HEK293 (cell line): ENCODE measurements around the gene PDK2.

Source experiments
- CTCF ChIA-PET: fragments of 350-600 bp; formaldehyde crosslinking; extraction: SDS; loops from one replicate; lab custom pipeline; 2021; ENCODE audit warnings: antibody characterized with exemption; lab: Yijun Ruan, JAX
- POLR2A ChIA-PET: fragments of 300-600 bp; formaldehyde crosslinking; extraction: SDS; loops from one replicate; lab custom pipeline; 2020; ENCODE audit warnings: antibody characterized with exemption, inconsistent platforms; lab: Yijun Ruan, JAX
- H3K27ac ChIP-seq: fragments of 200-500 bp; sonication (Bioruptor generic); 2 replicates; pipeline ENCODE4 v1.5.1; 2014; ENCODE audit warnings: low read depth, low read length, control low read depth, inconsistent platforms; ENCODE audit errors: extremely low read depth
- H3K36me3 ChIP-seq, 2 experiments: fragments of 200-500 bp in 1 of 2; sonication (Bioruptor generic) in 1 of 2; 1 replicate in 1 of 2; 2 replicates in 1 of 2; pipeline ENCODE4 v1.5.1; 2014 to 2017; ENCODE audit warnings: inconsistent platforms in 2 of 2, low read length in 2 of 2; ENCODE audit not compliant: control insufficient read depth in 2 of 2, insufficient read depth in 1 of 2
- H3K4me1 ChIP-seq: fragments of 200-500 bp; sonication (Bioruptor generic); 2 replicates; pipeline ENCODE4 v1.5.1; 2014; ENCODE audit warnings: mild to moderate bottlenecking, low read length, inconsistent platforms; ENCODE audit not compliant: control insufficient read depth, insufficient read depth
- H3K4me3 ChIP-seq: 2 replicates; pipeline ENCODE4 v1.5.1; 2011; ENCODE audit warnings: low read depth, mild to moderate bottlenecking, control low read depth, low read length, moderate library complexity
- H3K9me3 ChIP-seq: fragments of 200-500 bp; sonication (Bioruptor generic); 2 replicates; pipeline ENCODE4 v1.5.1; 2014; ENCODE audit warnings: low read depth, low read length, inconsistent platforms; ENCODE audit not compliant: control insufficient read depth, insufficient read depth
- FEZF1 ChIP-seq: fragments of 450-650 bp; formaldehyde crosslinking; IDR thresholded peaks from 2 replicates; pipeline ENCODE4 v1.5.1; 2016; ENCODE audit warnings: missing biosample characterization, missing genetic modification characterization
- GLIS1 ChIP-seq: fragments of 450-650 bp; formaldehyde crosslinking; IDR thresholded peaks from 2 replicates; pipeline ENCODE4 v1.5.1; 2016; ENCODE audit warnings: missing biosample characterization, missing genetic modification characterization
- KLF1 ChIP-seq: fragments of 450-650 bp; formaldehyde crosslinking; IDR thresholded peaks from 2 replicates; pipeline ENCODE4 v1.5.1; 2016; ENCODE audit warnings: missing biosample characterization, missing genetic modification characterization
- MYNN ChIP-seq: fragments of 450-650 bp; formaldehyde crosslinking; IDR thresholded peaks from 2 replicates; pipeline ENCODE4 v1.5.1; 2016; ENCODE audit warnings: missing biosample characterization, missing genetic modification characterization, borderline replicate concordance
- OSR2 ChIP-seq: fragments of 450-650 bp; formaldehyde crosslinking; IDR thresholded peaks from 2 replicates; pipeline ENCODE4 v1.5.1; 2016; ENCODE audit warnings: missing biosample characterization, missing genetic modification characterization
- PBX3 ChIP-seq: sonication (generic); formaldehyde crosslinking; IDR thresholded peaks from 2 replicates; pipeline ENCODE4 v1.8.1; 2022; ENCODE audit warnings: mild to moderate bottlenecking, moderate library complexity, missing genetic modification reagents
- PRDM4 ChIP-seq: fragments of 450-650 bp; formaldehyde crosslinking; IDR thresholded peaks from 2 replicates; pipeline ENCODE4 v1.5.1; 2017; ENCODE audit warnings: missing biosample characterization, missing genetic modification characterization
- TRIM28 ChIP-seq: IDR thresholded peaks from 2 replicates; pipeline ENCODE4 v1.6.1; 2011; ENCODE audit warnings: low read length, control low read depth, borderline replicate concordance
- ZEB2 ChIP-seq: fragments of 450-650 bp; formaldehyde crosslinking; IDR thresholded peaks from 2 replicates; pipeline ENCODE4 v1.5.1; 2016; ENCODE audit warnings: missing biosample characterization, missing genetic modification characterization
- ZFP41 ChIP-seq: fragments of 450-650 bp; formaldehyde crosslinking; IDR thresholded peaks from 2 replicates; pipeline ENCODE4 v1.5.1; 2016; ENCODE audit warnings: missing biosample characterization, missing genetic modification characterization, borderline replicate concordance
- ZNF121 ChIP-seq: fragments of 450-650 bp; formaldehyde crosslinking; IDR thresholded peaks from 2 replicates; pipeline ENCODE4 v1.5.1; 2016; ENCODE audit warnings: missing biosample characterization, missing genetic modification characterization
- ZNF138 ChIP-seq: fragments of 450-650 bp; formaldehyde crosslinking; IDR thresholded peaks from 2 replicates; pipeline ENCODE4 v1.5.1; 2016; ENCODE audit warnings: missing biosample characterization, missing genetic modification characterization, borderline replicate concordance
- ZNF146 ChIP-seq: fragments of 450-650 bp; formaldehyde crosslinking; IDR thresholded peaks from 2 replicates; pipeline ENCODE4 v1.5.1; 2016; ENCODE audit warnings: missing biosample characterization, missing genetic modification characterization
- ZNF19 ChIP-seq: fragments of 450-650 bp; formaldehyde crosslinking; IDR thresholded peaks from 2 replicates; pipeline ENCODE4; 2016; ENCODE audit warnings: missing biosample characterization, missing genetic modification characterization, low read depth
- ZNF266 ChIP-seq: fragments of 450-650 bp; formaldehyde crosslinking; IDR thresholded peaks from 2 replicates; pipeline ENCODE4 v1.5.1; 2016; ENCODE audit warnings: missing biosample characterization, missing genetic modification characterization, low read depth
- ZNF350 ChIP-seq: fragments of 450-650 bp; formaldehyde crosslinking; IDR thresholded peaks from 2 replicates; pipeline ENCODE4 v1.5.0; 2017; ENCODE audit warnings: missing biosample characterization, mild to moderate bottlenecking, missing genetic modification characterization
- ZNF37A ChIP-seq: fragments of 450-650 bp; IDR thresholded peaks from 2 replicates; pipeline ENCODE4 v1.5.1; 2018; ENCODE audit warnings: missing biosample characterization, missing genetic modification characterization
- ZNF426 ChIP-seq: fragments of 450-650 bp; formaldehyde crosslinking; IDR thresholded peaks from 2 replicates; pipeline ENCODE4 v1.5.1; 2017; ENCODE audit warnings: missing biosample characterization, missing genetic modification characterization, mild to moderate bottlenecking, inconsistent platforms, moderate library complexity
- ZNF514 ChIP-seq: fragments of 450-650 bp; formaldehyde crosslinking; IDR thresholded peaks from 2 replicates; pipeline ENCODE4 v1.5.1; 2016; ENCODE audit warnings: missing biosample characterization, missing genetic modification characterization
- ZNF529 ChIP-seq: fragments of 450-650 bp; formaldehyde crosslinking; IDR thresholded peaks from 2 replicates; pipeline ENCODE4 v1.5.1; 2017; ENCODE audit warnings: missing genetic modification characterization, missing biosample characterization; ENCODE audit not compliant: insufficient replicate concordance
- ZNF530 ChIP-seq: fragments of 450-650 bp; formaldehyde crosslinking; IDR thresholded peaks from 2 replicates; pipeline ENCODE4 v1.5.1; 2016; ENCODE audit warnings: low read depth, missing biosample characterization, missing genetic modification characterization
- ZNF549 ChIP-seq: fragments of 450-650 bp; IDR thresholded peaks from 2 replicates; pipeline ENCODE4 v1.5.1; 2018; ENCODE audit warnings: missing biosample characterization, missing genetic modification characterization, mild to moderate bottlenecking, inconsistent platforms, moderate library complexity
- ZNF560 ChIP-seq: fragments of 450-650 bp; formaldehyde crosslinking; IDR thresholded peaks from 2 replicates; pipeline ENCODE4 v1.5.1; 2017; ENCODE audit warnings: missing biosample characterization, missing genetic modification characterization, borderline replicate concordance
- ZNF624 ChIP-seq: fragments of 450-650 bp; formaldehyde crosslinking; IDR thresholded peaks from 2 replicates; pipeline ENCODE4 v1.5.1; 2017; ENCODE audit warnings: missing biosample characterization, missing genetic modification characterization
- ZNF654 ChIP-seq: fragments of 450-650 bp; formaldehyde crosslinking; IDR thresholded peaks from 2 replicates; pipeline ENCODE4 v1.5.1; 2016; ENCODE audit warnings: low read depth, missing biosample characterization, missing genetic modification characterization
- ZNF677 ChIP-seq: fragments of 450-650 bp; IDR thresholded peaks from 2 replicates; pipeline ENCODE4 v1.5.0; 2018; ENCODE audit warnings: missing biosample characterization, mild to moderate bottlenecking, missing genetic modification characterization, moderate library complexity
- ZNF791 ChIP-seq: fragments of 450-650 bp; formaldehyde crosslinking; IDR thresholded peaks from 2 replicates; pipeline ENCODE4 v1.5.1; 2016; ENCODE audit warnings: missing biosample characterization, missing genetic modification characterization
- ZSCAN16 ChIP-seq: fragments of 450-650 bp; formaldehyde crosslinking; IDR thresholded peaks from 2 replicates; pipeline ENCODE4 v1.5.1; 2016; ENCODE audit warnings: missing biosample characterization, missing genetic modification characterization
- ZSCAN30 ChIP-seq: fragments of 450-650 bp; IDR thresholded peaks from 2 replicates; pipeline ENCODE4 v1.5.1; 2018; ENCODE audit warnings: missing biosample characterization, mild to moderate bottlenecking, missing genetic modification characterization, moderate library complexity

The PDK2 gene

GRCh38 chr17:50066995-50067394 is 28.2 kb upstream of the PDK2 start:
- ChIA-PET CTCF (interaction anchor here (0.5 to 2.4 kb wide), 10 partner anchors 10 to 133 kb away, joined by 3 to 20 read pairs (median 4); partner anchors contain the start of gene ITGA3), POLR2A (interaction anchor here (0.9 to 1.4 kb wide), 2 partner anchors 11 kb away, joined by 6 to 9 read pairs; partner anchors contain the start of gene ITGA3)
- no peak for TF ChIP-seq ZNF549 (tag by site-specific recombination)
- TF ChIP-seq ZNF530 (tag by site-specific recombination), result no peak
- TF ChIP-seq ZNF529 (tag by site-specific recombination), result no peak
- no peak for TF ChIP-seq ZEB2 (tag by site-specific recombination)
- no peak for TF ChIP-seq ZNF677 (tag by site-specific recombination)
- no peak for TF ChIP-seq ZNF266
- TF ChIP-seq ZNF654 (tag by site-specific recombination), result no peak
- TF ChIP-seq ZNF138 (tag by site-specific recombination), result no peak
- TF ChIP-seq ZNF560 (tag by site-specific recombination), result no peak
- no peak for TF ChIP-seq OSR2 (tag by site-specific recombination)
- no peak for TF ChIP-seq TRIM28
- TF ChIP-seq PBX3 (CRISPR knock-in tag), result no peak
- no peak for TF ChIP-seq ZNF19 (tag by site-specific recombination)
- Histone ChIP-seq H3K4me1 (peaks cover 5% of the 10 kb centered on the region), H3K36me3 (peaks cover 0 to 25% of the 10 kb centered on the region in 2 experiments; a peak in 1 of 3 replicates), H3K27ac (no peak overlapping the region), H3K4me3 (no peak overlapping the region), H3K9me3 (no peaks in the 10 kb centered on the region)

GRCh38 chr17:50067996-50068395 is 27.2 kb upstream of the PDK2 start:
- ChIA-PET POLR2A (no interaction called here), CTCF (interaction anchor here (0.9 to 2.4 kb wide), 5 partner anchors 11 to 71 kb away, joined by 3 to 20 read pairs (median 12); partner anchors contain the start of gene ITGA3)
- peaks cover 5% of the 10 kb centered on the region for H3K4me1 ChIP-seq
- H3K4me3 ChIP-seq, result no peak overlapping the region
- TF ChIP-seq ZNF791 (tag by site-specific recombination), result no peak
- TF ChIP-seq KLF1, result no peak
- no peaks in the 10 kb centered on the region for H3K9me3 ChIP-seq
- no peak overlapping the region for H3K27ac ChIP-seq
- peaks cover 0 to 26% of the 10 kb centered on the region in 2 experiments; a peak in 1 of 3 replicates for H3K36me3 ChIP-seq

- ChIA-PET CTCF (interaction anchor here (1.3 kb wide), 1 partner anchor 23 kb away, joined by 5 read pairs; no protein-coding TSS in a partner anchor), POLR2A (no interaction called here)
- Histone ChIP-seq H3K9me3 (no peaks in the 10 kb centered on the region), H3K36me3 (peaks cover 0 to 29% of the 10 kb centered on the region in 2 experiments; a peak in 1 of 3 replicates), H3K4me3 (no peak overlapping the region), H3K4me1 (no peaks in the 10 kb centered on the region), H3K27ac (no peak overlapping the region)
- TF ChIP-seq ZSCAN30 (tag by site-specific recombination) (no peak), ZNF350 (no peak), ZNF624 (tag by site-specific recombination) (no peak), MYNN (no peak), ZNF426 (tag by site-specific recombination) (no peak), TRIM28 (no peak), ZNF146 (no peak), ZSCAN16 (tag by site-specific recombination) (no peak), ZNF514 (tag by site-specific recombination) (no peak), GLIS1 (tag by site-specific recombination) (no peak), ZNF37A (tag by site-specific recombination) (no peak), ZFP41 (no peak), PRDM4 (no peak), FEZF1 (no peak), ZNF121 (tag by site-specific recombination) (no peak)
Measured at GRCh38 chr17:50070908-50071680, 24.1 kb upstream of the PDK2 start.
